HUES48 (cell line): Measurements from ENCODE around the gene GART.
A peak's percentile ranks its signal among the peaks of the same experiment; 100 is the strongest.
"Not testable (repeated sequence)": the region's sequence is repeated elsewhere in the genome, so short reads cannot be mapped to it uniquely, and the experiment has no call there.

ENCODE experiments used
- H3K27ac ChIP-seq: one replicate; pipeline ENCODE4 v1.7.0; 2013; ENCODE audit warnings: low read depth, low read length, inconsistent platforms
- H3K27me3 ChIP-seq: 2 replicates; pipeline ENCODE4 v1.6.1; 2013; ENCODE audit warnings: mild to moderate bottlenecking, low read length; ENCODE audit not compliant: control insufficient read depth, insufficient read depth
- H3K36me3 ChIP-seq: 2 replicates; pipeline ENCODE4 v1.6.1; 2013; ENCODE audit warnings: low read length; ENCODE audit not compliant: control insufficient read depth, insufficient read depth
- H3K4me1 ChIP-seq: 2 replicates; pipeline ENCODE4 v1.6.1; 2013; ENCODE audit warnings: mild to moderate bottlenecking, low read length; ENCODE audit not compliant: control insufficient read depth, insufficient read depth
- H3K4me3 ChIP-seq: 2 replicates; pipeline ENCODE4 v1.5.1; 2013; ENCODE audit warnings: mild to moderate bottlenecking, low read depth, low read length
- H3K9ac ChIP-seq: 2 replicates; pipeline ENCODE4 v1.6.1; 2013; ENCODE audit warnings: mild to moderate bottlenecking, low read depth, low read length, moderate library complexity
- H3K9me3 ChIP-seq: 2 replicates; pipeline ENCODE4 v1.6.1; 2013; ENCODE audit warnings: low read length; ENCODE audit not compliant: control insufficient read depth, insufficient read depth

GART gene

GRCh38 chr21:33481314-33481943 is 60.5 kb downstream of the GART start:
- H3K27me3 ChIP-seq = no peaks in the 10 kb centered on the region
- H3K9me3 ChIP-seq = no peaks in the 10 kb centered on the region
- peaks cover 5% of the 10 kb centered on the region; the same call in 1 of the 2 replicates for H3K4me1 ChIP-seq
- no peak overlapping the region for H3K9ac ChIP-seq
- H3K36me3 ChIP-seq = no peaks in the 10 kb centered on the region
- no peak overlapping the region for H3K4me3 ChIP-seq
- H3K27ac ChIP-seq = no peak overlapping the region

- peaks cover 5% of the 10 kb centered on the region; the same call in 1 of the 2 replicates for H3K4me1 ChIP-seq
- no peaks in the 10 kb centered on the region for H3K27me3 ChIP-seq
- H3K9ac ChIP-seq = peak overlapping the region; percentile 62
- peak overlapping the region; percentile 67 for H3K4me3 ChIP-seq
- peak overlapping the region; percentile 83 for H3K27ac ChIP-seq
- H3K9me3 ChIP-seq = no peaks in the 10 kb centered on the region
- no peaks in the 10 kb centered on the region for H3K36me3 ChIP-seq
These were observed 61.3 kb downstream of the GART start for GRCh38 chr21:33480481-33481103.

GRCh38 chr21:33479679-33480480 is 62.0 kb downstream of the GART start, which contains the start of gene TMEM50B:
TMEM50B (minus strand) TSS chr21:33479974; CDS start chr21:33468885, 11,089 bp downstream.
- Histone ChIP-seq H3K27ac (peak within 1 kb of the TSS; percentile 83), H3K27me3 (no peaks in the 10 kb centered on the region), H3K36me3 (no peaks in the 10 kb centered on the region), H3K4me1 (peaks cover 5% of the 10 kb centered on the region; the same call in 1 of the 2 replicates), H3K4me3 (peak within 1 kb of the TSS; percentile 77), H3K9ac (peak within 1 kb of the TSS; percentile 62), H3K9me3 (no peaks in the 10 kb centered on the region)

GRCh38 chr21:33478935-33479678 is 62.8 kb downstream of the GART start:
- Histone ChIP-seq H3K27ac (peak overlapping the region; percentile 82), H3K27me3 (no peaks in the 10 kb centered on the region), H3K4me1 (peaks cover 5% of the 10 kb centered on the region; the same call in 1 of the 2 replicates), H3K9me3 (no peaks in the 10 kb centered on the region), H3K36me3 (no peaks in the 10 kb centered on the region), H3K9ac (peak overlapping the region; percentile 53; the same call in 1 of the 2 replicates), H3K4me3 (peak overlapping the region; percentile 77)

- Histone ChIP-seq H3K4me1 (peaks cover 5% of the 10 kb centered on the region; the same call in 1 of the 2 replicates), H3K9ac (no peak overlapping the region), H3K36me3 (no peaks in the 10 kb centered on the region), H3K9me3 (no peaks in the 10 kb centered on the region), H3K4me3 (peak overlapping the region; percentile 77), H3K27me3 (no peaks in the 10 kb centered on the region), H3K27ac (no peak overlapping the region)
These were observed 63.7 kb downstream of the GART start for GRCh38 chr21:33478182-33478581.

- no peaks in the 10 kb centered on the region for H3K9me3 ChIP-seq
- H3K27ac ChIP-seq = no peak overlapping the region
- no peak overlapping the region for H3K9ac ChIP-seq
- H3K36me3 ChIP-seq = no peaks in the 10 kb centered on the region
- H3K4me3 ChIP-seq = no peak overlapping the region
- peaks cover 5% of the 10 kb centered on the region; the same call in 1 of the 2 replicates for H3K4me1 ChIP-seq
- no peaks in the 10 kb centered on the region for H3K27me3 ChIP-seq
These were observed 64.9 kb downstream of the GART start for GRCh38 chr21:33477066-33477465.

GRCh38 chr21:33473344-33473743 is 68.6 kb downstream of the GART start:
- H3K4me3 ChIP-seq = no peak overlapping the region
- H3K27ac ChIP-seq = no peak overlapping the region
- no peak overlapping the region for H3K9ac ChIP-seq
- H3K27me3 ChIP-seq = no peaks in the 10 kb centered on the region
- no peaks in the 10 kb centered on the region for H3K36me3 ChIP-seq
- H3K4me1 ChIP-seq = peaks cover 2% of the 10 kb centered on the region; the same call in 1 of the 2 replicates
- no peaks in the 10 kb centered on the region for H3K9me3 ChIP-seq

GRCh38 chr21:33470701-33471100 is 71.2 kb downstream of the GART start:
- no peak overlapping the region for H3K9ac ChIP-seq
- no peaks in the 10 kb centered on the region for H3K9me3 ChIP-seq
- no peaks in the 10 kb centered on the region for H3K36me3 ChIP-seq
- no peaks in the 10 kb centered on the region for H3K27me3 ChIP-seq
- H3K4me1 ChIP-seq = no peaks in the 10 kb centered on the region
- H3K27ac ChIP-seq = no peak overlapping the region
- H3K4me3 ChIP-seq = no peak overlapping the region

- H3K4me3 ChIP-seq, H3K27ac ChIP-seq, H3K9me3 ChIP-seq, H3K9ac ChIP-seq, H3K27me3 ChIP-seq, H3K36me3 ChIP-seq, H3K4me1 ChIP-seq: not testable (repeated sequence)
These were observed 72.7 kb downstream of the GART start for GRCh38 chr21:33469183-33469582.

GRCh38 chr21:33461538-33462250 is 80.2 kb downstream of the GART start:
- H3K4me3 ChIP-seq = no peak overlapping the region
- H3K27me3 ChIP-seq = no peaks in the 10 kb centered on the region
- no peak overlapping the region for H3K9ac ChIP-seq
- no peaks in the 10 kb centered on the region for H3K4me1 ChIP-seq
- H3K36me3 ChIP-seq = peaks cover 21% of the 10 kb centered on the region
- no peak overlapping the region for H3K27ac ChIP-seq
- no peaks in the 10 kb centered on the region for H3K9me3 ChIP-seq
